HepG2 (cell line): ENCODE data around the gene UBTF. TPM values are rescaled to one million over a fixed set of nuclear protein-coding genes. Genes with fewer than 3 reads are reported as not detected.

ENCODE experiments used
- CBX1 ChIP-seq: IDR thresholded peaks from one replicate; pipeline ENCODE4 v1.6.1; 2016; ENCODE audit warnings: antibody characterized with exemption, low read depth
- CC2D1A ChIP-seq: sonication (generic); formaldehyde crosslinking; IDR thresholded peaks from 2 replicates; pipeline ENCODE4 v1.8.1; 2023; ENCODE audit warnings: mild to moderate bottlenecking, missing genetic modification reagents
- KDM2A ChIP-seq: sonication (generic); formaldehyde crosslinking; IDR thresholded peaks from 2 replicates; pipeline ENCODE4 v1.4.0; 2020; ENCODE audit warnings: low read depth, missing genetic modification reagents, borderline replicate concordance
- KLF13 ChIP-seq: sonication (generic); formaldehyde crosslinking; IDR thresholded peaks from 2 replicates; pipeline ENCODE4 v1.4.0; 2020; ENCODE audit warnings: mild to moderate bottlenecking, missing genetic modification reagents
- KLF15 ChIP-seq: sonication (generic); formaldehyde crosslinking; IDR thresholded peaks from 2 replicates; pipeline ENCODE4 v1.8.1; 2023; ENCODE audit warnings: borderline replicate concordance, mild to moderate bottlenecking, inconsistent platforms, missing genetic modification reagents, mixed read lengths
- NONO ChIP-seq, 2 experiments: fragments of 450-650 bp in 1 of 2; sonication (generic) in 1 of 2; formaldehyde crosslinking in 1 of 2; IDR thresholded peaks in 1 of 2; conservative IDR thresholded peaks in 1 of 2; 2 replicates each; pipeline versions ENCODE4 v1.6.1 to v1.8.0; 2017 to 2022; ENCODE audit warnings: mild to moderate bottlenecking in 1 of 2, missing genetic modification reagents in 1 of 2, moderate library complexity in 1 of 2
- PHF20 ChIP-seq: sonication (generic); formaldehyde crosslinking; IDR thresholded peaks from 2 replicates; pipeline ENCODE4 v1.5.0; 2020; ENCODE audit warnings: mild to moderate bottlenecking, missing genetic modification reagents
- POLR2AphosphoS5 ChIP-seq: IDR thresholded peaks from 2 replicates; pipeline ENCODE4 v1.6.1; 2012; ENCODE audit warnings: low read depth, low read length
- PRPF4 ChIP-seq: fragments of 200-400 bp; formaldehyde crosslinking; IDR thresholded peaks from 2 replicates; pipeline ENCODE4 v1.6.1; 2016; ENCODE audit warnings: low read length, low read depth; ENCODE audit not compliant: poor library complexity, severe bottlenecking
- RFX3 ChIP-seq: IDR thresholded peaks from 2 replicates; pipeline ENCODE4 v1.6.1; 2016; ENCODE audit warnings: missing biosample characterization, missing genetic modification reagents
- SMC3 ChIP-seq: IDR thresholded peaks from 2 replicates; pipeline ENCODE4 v1.6.1; 2011; ENCODE audit warnings: low read length, improper control_type of control experiment
- STAG1 ChIP-seq: sonication (generic); formaldehyde crosslinking; IDR thresholded peaks from 2 replicates; pipeline ENCODE4 v1.4.0; 2020; ENCODE audit warnings: missing genetic modification reagents
- TGIF2 ChIP-seq: IDR thresholded peaks from 2 replicates; pipeline ENCODE4 v1.6.1; 2016; ENCODE audit warnings: control low read depth, missing compliant biosample characterization
- YEATS2 ChIP-seq: sonication (generic); formaldehyde crosslinking; IDR thresholded peaks from 2 replicates; pipeline ENCODE4 v1.4.0; 2020; ENCODE audit warnings: missing genetic modification reagents, borderline replicate concordance
- ZNF207 ChIP-seq: fragments of 450-650 bp; IDR thresholded peaks from 2 replicates; pipeline ENCODE4 v1.6.1; 2016; ENCODE audit warnings: antibody characterized with exemption, borderline replicate concordance
- ZNF263 ChIP-seq: sonication (generic); formaldehyde crosslinking; IDR thresholded peaks from 2 replicates; pipeline ENCODE4 v1.4.0; 2020; ENCODE audit warnings: missing genetic modification reagents
- ZNF549 ChIP-seq: sonication (generic); formaldehyde crosslinking; IDR thresholded peaks from 2 replicates; pipeline ENCODE4 v1.5.0; 2020; ENCODE audit warnings: missing genetic modification reagents
- ZNF569 ChIP-seq: sonication (generic); formaldehyde crosslinking; IDR thresholded peaks from 2 replicates; pipeline ENCODE4 v1.5.0; 2020; ENCODE audit warnings: mild to moderate bottlenecking, missing genetic modification reagents, moderate library complexity, borderline replicate concordance
- ZNF572 ChIP-seq: sonication (generic); formaldehyde crosslinking; IDR thresholded peaks from 2 replicates; pipeline ENCODE4 v1.5.1; 2020; ENCODE audit warnings: mild to moderate bottlenecking, missing genetic modification reagents
- ZNF644 ChIP-seq: IDR thresholded peaks from 2 replicates; pipeline ENCODE4 v1.6.1; 2016; ENCODE audit warnings: low read depth
- ZNF746 ChIP-seq: sonication (generic); formaldehyde crosslinking; IDR thresholded peaks from 2 replicates; pipeline ENCODE4 v1.8.0; 2022; ENCODE audit warnings: mild to moderate bottlenecking, missing genetic modification reagents
- polyA plus RNA-seq, 8 experiments: library from polyadenylated mRNA; depleted of rRNA in 3 of 8; stranded (reverse) in 7 of 8; unstranded in 1 of 8; fragments of >200 nt; fragmentation: Illumina TruSeq in 4 of 8; extraction: Trizol in 4 of 8; gene quantifications; 2 replicates each; pipeline versions ENCODE4 v1.2.1 to v1.2.3, GENCODE V29; 2011 to 2016; ENCODE audit warnings: low read depth in 4 of 8, missing spikeins in 1 of 8, mixed read lengths in 1 of 8; ENCODE audit not compliant: insufficient read depth in 1 of 8
- total RNA-seq, 5 experiments: library from RNA; depleted of rRNA; stranded (reverse); fragments of >200 nt; fragmentation: Illumina TruSeq; extraction: Trizol; gene quantifications; 2 replicates each; pipeline ENCODE4 v1.2.3, GENCODE V29; 2016; ENCODE audit warnings: low read depth in 1 of 5
- TF ChIP-seq, protein P1 (sequence below): sonication (generic); formaldehyde crosslinking; IDR thresholded peaks from 2 replicates; pipeline ENCODE4 v1.4.0; 2020; ENCODE audit warnings: mild to moderate bottlenecking, missing genetic modification reagents
- TF ChIP-seq, protein P2 (sequence below): sonication (generic); formaldehyde crosslinking; IDR thresholded peaks from 2 replicates; pipeline ENCODE4 v1.8.1; 2022; ENCODE audit warnings: mild to moderate bottlenecking, missing genetic modification reagents
- TF ChIP-seq, protein P3 (sequence below): sonication (generic); formaldehyde crosslinking; IDR thresholded peaks from 2 replicates; pipeline ENCODE4 v1.4.0; 2020; ENCODE audit warnings: missing genetic modification reagents, mild to moderate bottlenecking, borderline replicate concordance
- TF ChIP-seq, protein P4 (sequence below): sonication (generic); formaldehyde crosslinking; conservative IDR thresholded peaks from 2 replicates; pipeline ENCODE4 v1.8.1; 2023; ENCODE audit warnings: missing genetic modification reagents
- TF ChIP-seq, protein P5 (sequence below): sonication (generic); formaldehyde crosslinking; IDR thresholded peaks from 2 replicates; pipeline ENCODE4 v1.5.0; 2020; ENCODE audit warnings: mild to moderate bottlenecking, missing genetic modification reagents, moderate library complexity

UBTF gene
- total and polyA plus RNA-seq, 2 of the 13 experiments (the other 11 are each of a cell fraction or from before 2014, with no cell fraction given) = 15.2 to 60.9 TPM

DNA sequence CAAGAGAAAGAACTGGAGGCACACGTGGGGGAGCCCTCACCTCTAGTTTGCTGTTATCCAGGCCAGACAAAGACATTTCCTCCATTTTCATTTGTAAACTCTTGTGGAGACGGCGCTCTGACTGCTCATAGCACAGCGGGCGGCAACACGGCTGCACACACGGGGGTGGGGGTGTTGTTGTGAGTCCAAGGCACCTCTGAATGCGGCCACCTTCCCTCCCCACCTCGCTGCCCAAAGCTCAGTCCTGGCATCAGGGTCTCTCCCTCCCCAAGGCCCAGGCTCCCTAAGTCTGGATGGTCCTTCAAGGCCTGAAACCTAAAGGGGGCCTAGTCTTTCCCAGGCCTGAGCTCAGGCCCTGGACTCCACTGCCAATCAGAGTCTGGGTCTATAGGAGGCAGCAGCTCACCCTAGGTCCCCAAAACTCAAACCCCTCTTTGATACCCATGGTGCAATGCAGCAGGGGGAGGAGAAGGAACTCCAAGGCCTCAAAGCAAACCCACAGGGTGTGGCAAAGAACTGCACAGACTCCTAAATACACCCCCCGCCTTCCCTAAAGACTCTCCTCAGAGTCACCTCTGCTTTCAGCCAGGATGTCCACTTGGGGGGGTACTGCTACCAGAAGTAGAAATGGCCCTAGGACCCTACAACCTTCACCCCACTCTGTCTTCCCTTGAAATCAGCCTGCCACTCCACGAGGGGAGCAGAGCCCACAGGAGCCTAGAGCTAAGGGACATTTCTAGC is 21.3 kb downstream of the UBTF start (continued):
- TF ChIP-seq KLF15 = no peak
- TF ChIP-seq NONO (IDR thresholded peaks at IDR 0.05) = no peak
- TF ChIP-seq NONO (CRISPR knock-in tag; conservative IDR thresholded peaks at IDR 0.05) = no peak
- no peak for TF ChIP-seq ZNF263
- no peak for TF ChIP-seq ZNF569 (CRISPR knock-in tag)
- no peak for TF ChIP-seq ZNF549
- peak; percentile 11; the same call in 1 of the 2 replicates for TF ChIP-seq SMC3
- TF ChIP-seq, protein P1, sequence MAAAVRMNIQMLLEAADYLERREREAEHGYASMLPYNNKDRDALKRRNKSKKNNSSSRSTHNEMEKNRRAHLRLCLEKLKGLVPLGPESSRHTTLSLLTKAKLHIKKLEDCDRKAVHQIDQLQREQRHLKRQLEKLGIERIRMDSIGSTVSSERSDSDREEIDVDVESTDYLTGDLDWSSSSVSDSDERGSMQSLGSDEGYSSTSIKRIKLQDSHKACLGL (CRISPR knock-in tag) = no peak
- TF ChIP-seq POLR2AphosphoS5 = no peak
- TF ChIP-seq ZNF644 (CRISPR knock-in tag) = no peak
- TF ChIP-seq, protein P2, sequence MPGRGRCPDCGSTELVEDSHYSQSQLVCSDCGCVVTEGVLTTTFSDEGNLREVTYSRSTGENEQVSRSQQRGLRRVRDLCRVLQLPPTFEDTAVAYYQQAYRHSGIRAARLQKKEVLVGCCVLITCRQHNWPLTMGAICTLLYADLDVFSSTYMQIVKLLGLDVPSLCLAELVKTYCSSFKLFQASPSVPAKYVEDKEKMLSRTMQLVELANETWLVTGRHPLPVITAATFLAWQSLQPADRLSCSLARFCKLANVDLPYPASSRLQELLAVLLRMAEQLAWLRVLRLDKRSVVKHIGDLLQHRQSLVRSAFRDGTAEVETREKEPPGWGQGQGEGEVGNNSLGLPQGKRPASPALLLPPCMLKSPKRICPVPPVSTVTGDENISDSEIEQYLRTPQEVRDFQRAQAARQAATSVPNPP = no peak
- no peak for TF ChIP-seq ZNF572 (CRISPR knock-in tag)
- 0 out of 2 replicates have a peak, but pooled peaks have one; percentile 19 for TF ChIP-seq KLF13
- no peak for TF ChIP-seq ZNF207
- no peak for TF ChIP-seq CBX1
- peak; percentile 36 for TF ChIP-seq PRPF4
- TF ChIP-seq, protein P3, sequence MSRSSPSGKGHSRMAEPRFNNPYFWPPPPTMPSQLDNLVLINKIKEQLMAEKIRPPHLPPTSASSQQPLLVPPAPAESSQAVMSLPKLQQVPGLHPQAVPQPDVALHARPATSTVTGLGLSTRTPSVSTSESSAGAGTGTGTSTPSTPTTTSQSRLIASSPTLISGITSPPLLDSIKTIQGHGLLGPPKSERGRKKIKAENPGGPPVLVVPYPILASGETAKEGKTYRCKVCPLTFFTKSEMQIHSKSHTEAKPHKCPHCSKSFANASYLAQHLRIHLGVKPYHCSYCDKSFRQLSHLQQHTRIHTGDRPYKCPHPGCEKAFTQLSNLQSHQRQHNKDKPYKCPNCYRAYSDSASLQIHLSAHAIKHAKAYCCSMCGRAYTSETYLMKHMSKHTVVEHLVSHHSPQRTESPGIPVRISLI (CRISPR knock-in tag) = no peak
- TF ChIP-seq CC2D1A (CRISPR knock-in tag) = no peak
- TF ChIP-seq KDM2A (CRISPR knock-in tag) = no peak
- TF ChIP-seq, protein P4, sequence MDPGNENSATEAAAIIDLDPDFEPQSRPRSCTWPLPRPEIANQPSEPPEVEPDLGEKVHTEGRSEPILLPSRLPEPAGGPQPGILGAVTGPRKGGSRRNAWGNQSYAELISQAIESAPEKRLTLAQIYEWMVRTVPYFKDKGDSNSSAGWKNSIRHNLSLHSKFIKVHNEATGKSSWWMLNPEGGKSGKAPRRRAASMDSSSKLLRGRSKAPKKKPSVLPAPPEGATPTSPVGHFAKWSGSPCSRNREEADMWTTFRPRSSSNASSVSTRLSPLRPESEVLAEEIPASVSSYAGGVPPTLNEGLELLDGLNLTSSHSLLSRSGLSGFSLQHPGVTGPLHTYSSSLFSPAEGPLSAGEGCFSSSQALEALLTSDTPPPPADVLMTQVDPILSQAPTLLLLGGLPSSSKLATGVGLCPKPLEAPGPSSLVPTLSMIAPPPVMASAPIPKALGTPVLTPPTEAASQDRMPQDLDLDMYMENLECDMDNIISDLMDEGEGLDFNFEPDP (CRISPR knock-in tag) = 0 out of 2 replicates have a peak, but pooled peaks have one; percentile 26
- 0 out of 2 replicates have a peak, but pooled peaks have one; percentile 21 for TF ChIP-seq TGIF2
- no peak for TF ChIP-seq RFX3 (CRISPR knock-in tag)
- TF ChIP-seq PHF20 (CRISPR knock-in tag) = no peak
- no peak for TF ChIP-seq ZNF746 (CRISPR knock-in tag)
- TF ChIP-seq YEATS2 = no peak
- TF ChIP-seq STAG1 (CRISPR knock-in tag) = peak; percentile 58
- TF ChIP-seq, protein P5, sequence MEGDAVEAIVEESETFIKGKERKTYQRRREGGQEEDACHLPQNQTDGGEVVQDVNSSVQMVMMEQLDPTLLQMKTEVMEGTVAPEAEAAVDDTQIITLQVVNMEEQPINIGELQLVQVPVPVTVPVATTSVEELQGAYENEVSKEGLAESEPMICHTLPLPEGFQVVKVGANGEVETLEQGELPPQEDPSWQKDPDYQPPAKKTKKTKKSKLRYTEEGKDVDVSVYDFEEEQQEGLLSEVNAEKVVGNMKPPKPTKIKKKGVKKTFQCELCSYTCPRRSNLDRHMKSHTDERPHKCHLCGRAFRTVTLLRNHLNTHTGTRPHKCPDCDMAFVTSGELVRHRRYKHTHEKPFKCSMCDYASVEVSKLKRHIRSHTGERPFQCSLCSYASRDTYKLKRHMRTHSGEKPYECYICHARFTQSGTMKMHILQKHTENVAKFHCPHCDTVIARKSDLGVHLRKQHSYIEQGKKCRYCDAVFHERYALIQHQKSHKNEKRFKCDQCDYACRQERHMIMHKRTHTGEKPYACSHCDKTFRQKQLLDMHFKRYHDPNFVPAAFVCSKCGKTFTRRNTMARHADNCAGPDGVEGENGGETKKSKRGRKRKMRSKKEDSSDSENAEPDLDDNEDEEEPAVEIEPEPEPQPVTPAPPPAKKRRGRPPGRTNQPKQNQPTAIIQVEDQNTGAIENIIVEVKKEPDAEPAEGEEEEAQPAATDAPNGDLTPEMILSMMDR (CRISPR knock-in tag) = peak; percentile 66
